ENCODE data around the gene WNT6.
"Not testable (repeated sequence)": the region's sequence is repeated elsewhere in the genome, so short reads cannot be mapped to it uniquely, and the experiment has no call there.

The WNT6 gene

GRCh38 chr2:218833023-218833609 lies 26.5 kb upstream of the WNT6 start:
- TF ChIP-seq, protein P1, sequence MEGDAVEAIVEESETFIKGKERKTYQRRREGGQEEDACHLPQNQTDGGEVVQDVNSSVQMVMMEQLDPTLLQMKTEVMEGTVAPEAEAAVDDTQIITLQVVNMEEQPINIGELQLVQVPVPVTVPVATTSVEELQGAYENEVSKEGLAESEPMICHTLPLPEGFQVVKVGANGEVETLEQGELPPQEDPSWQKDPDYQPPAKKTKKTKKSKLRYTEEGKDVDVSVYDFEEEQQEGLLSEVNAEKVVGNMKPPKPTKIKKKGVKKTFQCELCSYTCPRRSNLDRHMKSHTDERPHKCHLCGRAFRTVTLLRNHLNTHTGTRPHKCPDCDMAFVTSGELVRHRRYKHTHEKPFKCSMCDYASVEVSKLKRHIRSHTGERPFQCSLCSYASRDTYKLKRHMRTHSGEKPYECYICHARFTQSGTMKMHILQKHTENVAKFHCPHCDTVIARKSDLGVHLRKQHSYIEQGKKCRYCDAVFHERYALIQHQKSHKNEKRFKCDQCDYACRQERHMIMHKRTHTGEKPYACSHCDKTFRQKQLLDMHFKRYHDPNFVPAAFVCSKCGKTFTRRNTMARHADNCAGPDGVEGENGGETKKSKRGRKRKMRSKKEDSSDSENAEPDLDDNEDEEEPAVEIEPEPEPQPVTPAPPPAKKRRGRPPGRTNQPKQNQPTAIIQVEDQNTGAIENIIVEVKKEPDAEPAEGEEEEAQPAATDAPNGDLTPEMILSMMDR (IDR thresholded peaks at IDR 0.05; ENCODE audit: low read depth, low read length): no peak
- in situ Hi-C loops (cut with HindIII; ENCODE audit: low sequenced_read_pairs): no loop called here
- H3K4me3 ChIP-seq (ENCODE audit: low read depth, low read length): no peak overlapping the region
- no peak for DNase-seq (ENCODE audit: low read depth, low spot score)

GRCh38 chr2:218834685-218835084 lies 24.9 kb upstream of the WNT6 start:
- no peak for DNase-seq (ENCODE audit: low read depth, low spot score)
- TF ChIP-seq, protein P1 (IDR thresholded peaks at IDR 0.05; ENCODE audit: low read depth, low read length): no peak
- in situ Hi-C loops (cut with HindIII; ENCODE audit: low sequenced_read_pairs): no loop called here
- H3K4me3 ChIP-seq (ENCODE audit: low read depth, low read length): no peak overlapping the region

- TF ChIP-seq, protein P1 (IDR thresholded peaks at IDR 0.05; ENCODE audit: low read depth, low read length): no peak
- in situ Hi-C loops (cut with HindIII; ENCODE audit: low sequenced_read_pairs): no loop called here
- no peak overlapping the region for H3K4me3 ChIP-seq (ENCODE audit: low read depth, low read length)
- DNase-seq (ENCODE audit: low read depth, low spot score): no peak
These were observed 22.1 kb upstream of the WNT6 start for GRCh38 chr2:218837495-218837894.

DNA sequence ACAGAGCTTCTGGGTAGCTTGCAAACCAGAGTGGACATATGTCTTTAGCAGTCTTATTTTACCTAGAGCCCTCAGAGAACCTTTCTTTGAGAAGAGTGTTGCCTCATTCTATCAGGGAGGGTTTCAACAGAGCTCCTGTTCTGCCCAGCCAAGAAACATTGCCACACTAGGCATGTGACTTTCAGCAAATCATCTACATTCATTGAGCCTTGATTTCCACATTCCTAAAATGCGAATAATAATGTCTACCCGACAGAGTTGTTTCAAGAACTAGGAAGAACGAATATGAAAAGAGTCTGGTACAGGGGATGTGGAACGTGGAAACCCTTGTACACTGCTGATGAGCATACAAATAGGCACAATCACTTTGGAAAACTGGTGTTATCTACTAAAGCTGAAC lies 20.2 kb upstream of the WNT6 start:
- H3K4me3 ChIP-seq (ENCODE audit: low read depth, low read length): no peak overlapping the region
- TF ChIP-seq, protein P1 (IDR thresholded peaks at IDR 0.05; ENCODE audit: low read depth, low read length): no peak
- in situ Hi-C loops (cut with HindIII; ENCODE audit: low sequenced_read_pairs): no loop called here
- DNase-seq (ENCODE audit: low read depth, low spot score): no peak

DNA sequence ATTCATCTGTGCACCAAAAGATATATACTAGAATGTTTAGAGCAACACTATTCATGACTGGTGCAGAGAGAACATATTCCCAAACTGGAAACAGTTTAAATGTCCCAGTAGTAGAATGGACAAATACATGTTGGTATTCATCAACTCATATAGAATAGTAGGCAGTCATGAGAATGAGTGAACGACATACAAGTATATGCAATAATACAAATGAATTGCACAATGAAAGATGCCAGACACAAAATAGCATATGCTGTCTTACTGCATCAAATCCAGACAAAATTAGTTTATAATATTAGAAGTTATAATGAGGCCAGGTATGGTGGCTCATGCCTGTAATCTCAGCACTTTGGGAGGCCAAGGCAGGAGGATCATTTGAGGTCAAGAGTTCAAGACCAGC lies 19.7 kb upstream of the WNT6 start:
- in situ Hi-C loops (cut with HindIII; ENCODE audit: low sequenced_read_pairs): no loop called here
- no peak for DNase-seq (ENCODE audit: low read depth, low spot score)

DNA sequence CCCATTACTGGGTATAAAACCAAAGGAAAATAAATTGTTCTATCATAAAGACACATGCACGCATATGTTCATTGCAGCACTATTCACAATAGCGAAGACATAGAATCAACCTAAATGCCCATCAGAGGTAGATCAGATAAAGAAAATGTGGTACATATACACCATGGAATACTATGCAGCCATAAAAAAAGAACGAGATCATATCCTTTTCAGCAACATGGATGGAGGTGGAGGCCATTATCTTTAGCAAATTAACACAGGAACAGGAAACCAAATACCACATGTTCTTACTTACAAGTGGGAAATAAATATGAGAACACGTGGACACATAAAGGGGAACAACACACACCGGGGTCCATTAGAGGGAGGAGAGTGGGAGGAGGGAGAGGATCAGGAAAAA lies 15.3 kb upstream of the WNT6 start:
- H3K4me3 ChIP-seq (ENCODE audit: low read depth, low read length); in situ Hi-C loops (cut with HindIII; ENCODE audit: low sequenced_read_pairs); DNase-seq (ENCODE audit: low read depth, low spot score): not testable (repeated sequence)

More for the DNA sequence above, 19.7 kb upstream of the WNT6 start:
- TF ChIP-seq, protein P1 (IDR thresholded peaks at IDR 0.05; ENCODE audit: low read depth, low read length): no peak
- H3K4me3 ChIP-seq (ENCODE audit: low read depth, low read length): no peak overlapping the region

DNA sequence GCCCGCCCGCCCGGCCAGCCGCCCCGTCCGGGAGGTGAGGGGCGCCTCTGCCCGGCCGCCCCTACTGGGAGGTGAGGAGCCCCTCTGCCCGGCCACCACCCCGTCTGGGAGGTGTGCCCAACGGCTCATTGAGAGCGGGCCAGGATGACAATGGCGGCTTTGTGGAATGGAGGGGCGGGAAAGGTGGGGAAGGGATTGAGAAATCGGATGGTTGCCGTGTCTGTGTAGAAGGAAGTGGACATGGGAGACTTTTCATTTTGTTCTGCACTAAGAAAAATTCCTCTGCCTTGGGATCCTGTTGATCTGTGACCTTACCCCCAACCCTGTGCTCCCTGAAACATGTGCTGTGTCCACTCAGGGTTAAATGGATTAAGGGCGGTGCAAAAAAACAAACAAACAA lies 12.6 kb upstream of the WNT6 start:
- H3K4me3 ChIP-seq (ENCODE audit: low read depth, low read length); in situ Hi-C loops (cut with HindIII; ENCODE audit: low sequenced_read_pairs): not testable (repeated sequence)

DNA sequence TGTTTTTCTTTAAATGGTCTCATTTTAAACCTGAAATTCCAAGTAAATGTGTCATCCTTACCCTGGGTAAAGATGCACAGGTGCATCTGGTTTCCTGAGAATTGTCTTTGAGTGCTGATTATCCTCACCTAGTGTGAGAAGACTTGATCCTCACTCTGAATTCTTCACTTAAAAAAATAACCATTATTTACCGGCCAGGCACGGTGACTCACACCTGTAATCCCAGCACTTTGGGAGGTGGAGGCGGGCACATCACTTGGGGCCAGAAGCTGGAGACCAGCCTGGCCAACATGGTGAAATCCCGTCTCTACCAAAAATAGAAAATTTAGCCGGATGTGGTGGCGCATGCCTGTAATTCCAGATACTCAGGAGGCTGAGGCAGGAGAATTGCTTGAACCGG lies 9.9 kb upstream of the WNT6 start:
- in situ Hi-C loops (cut with HindIII; ENCODE audit: low sequenced_read_pairs): no loop called here
- H3K4me3 ChIP-seq (ENCODE audit: low read depth, low read length): no peak overlapping the region
- TF ChIP-seq, protein P1 (IDR thresholded peaks at IDR 0.05; ENCODE audit: low read depth, low read length): no peak
- DNase-seq (ENCODE audit: low read depth, low spot score): no peak

More for the DNA sequence above, 12.6 kb upstream of the WNT6 start:
- DNase-seq (ENCODE audit: low read depth, low spot score): not testable (repeated sequence)

Measured in astrocyte of the spinal cord (primary cell).